ENCODE measurements around the gene CSRP2.
A peak's percentile ranks its signal among the peaks of the same experiment; 100 is the strongest.

CSRP2 gene
- 0.55 to 6.2 (median 1.7) reads per million in 18 experiments for total RNA-seq

DNA sequence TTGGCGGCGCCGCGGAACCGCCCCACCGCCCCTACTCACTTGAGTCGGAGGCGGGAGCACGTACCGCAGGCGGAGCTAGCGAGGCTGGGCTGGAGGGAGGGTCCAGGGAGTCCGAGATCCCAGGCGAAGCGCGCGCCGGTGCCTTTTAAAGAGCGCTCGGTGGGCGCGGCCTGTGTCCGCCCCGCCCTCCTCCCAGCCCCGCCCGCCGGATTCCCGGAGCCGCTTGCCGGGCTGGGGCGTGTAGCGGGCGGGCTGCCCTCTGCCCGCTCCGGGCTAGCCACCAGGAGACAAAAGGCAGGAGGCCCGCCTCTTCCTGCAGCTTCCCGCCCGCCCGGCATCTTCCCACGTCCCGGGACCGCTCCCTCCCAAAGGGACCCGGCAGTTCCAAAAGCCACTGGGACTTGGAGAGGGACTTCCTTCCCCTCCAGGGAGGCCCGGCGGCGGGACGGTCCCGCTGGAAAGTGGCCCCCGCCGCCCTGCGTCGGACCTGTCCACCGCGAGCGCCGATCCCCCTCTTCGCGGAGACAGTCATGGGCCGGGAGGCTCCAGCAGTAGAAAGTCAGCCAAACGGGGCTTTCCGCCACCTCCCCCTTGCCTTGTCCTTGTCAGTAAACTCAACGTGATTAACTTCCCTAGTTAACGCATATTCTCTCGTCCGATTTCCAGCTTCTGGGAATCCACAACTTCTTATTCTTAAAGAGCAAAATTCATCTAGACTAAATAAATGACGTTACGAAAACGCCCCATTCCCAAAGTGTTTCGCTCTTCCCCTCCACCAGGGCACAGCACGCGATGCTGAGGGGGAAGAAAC is at the start of gene CSRP2:
TSS of gene CSRP2 (minus strand) at position 121 of the 811 bp plus-strand sequence. CDS start 12,759 bp downstream, outside the sequence.
- peak; percentile 17 to 59 for DNase-seq

DNA sequence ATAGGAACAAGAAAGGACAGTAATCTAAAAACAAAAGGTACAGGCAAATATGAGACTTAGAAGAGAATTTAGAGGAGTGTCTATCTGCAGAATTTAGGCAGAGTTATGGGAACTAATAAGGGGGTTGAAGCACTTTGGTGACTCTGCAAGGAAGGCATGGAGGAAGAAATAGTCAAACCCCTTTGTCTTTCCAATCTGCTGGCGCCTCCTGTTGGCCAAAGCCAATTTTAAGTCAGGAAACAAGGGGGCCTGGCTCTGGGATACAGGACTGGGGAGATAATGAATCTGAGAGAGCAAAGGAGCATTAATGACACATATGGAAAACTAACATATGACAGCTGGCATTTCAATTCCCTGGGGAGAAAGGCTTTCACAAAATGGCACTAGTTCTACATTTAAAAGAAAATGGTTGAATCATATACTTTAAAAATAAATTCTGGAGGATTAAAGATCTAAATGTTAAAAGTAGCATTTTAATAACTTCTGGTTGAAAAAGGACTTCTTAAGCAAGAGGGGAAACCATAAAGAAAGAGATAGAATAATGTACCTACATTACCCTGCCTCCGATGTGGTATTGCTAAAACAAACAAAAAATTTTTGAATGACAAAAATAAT is 48.5 kb upstream of the CSRP2 start:
- DNase-seq, result peak; percentile 18 to 55

- DNase-seq, result no peak
Observed at GRCh38 chr12:76925135-76925534, 46.3 kb upstream of the CSRP2 start.

DNA sequence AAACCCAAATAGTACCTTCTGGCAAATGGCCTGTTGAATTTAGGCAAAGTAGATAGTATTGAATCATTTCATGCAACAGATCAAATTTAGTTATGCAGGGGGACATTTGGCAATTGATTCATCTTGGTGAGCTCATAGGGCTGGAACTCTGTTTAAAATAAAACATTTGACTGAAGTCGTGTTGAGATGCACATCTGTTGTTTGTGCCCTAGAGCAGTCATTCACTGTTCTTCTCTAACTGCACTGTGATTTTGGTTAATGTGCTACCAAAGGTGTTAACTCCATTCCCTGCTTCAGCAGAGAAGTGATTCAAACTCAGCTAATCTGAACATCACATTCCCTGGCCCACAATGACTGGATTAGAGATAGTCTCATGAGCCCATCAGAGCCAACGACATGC is 44.0 kb upstream of the CSRP2 start:
- DNase-seq, result no peak

DNA sequence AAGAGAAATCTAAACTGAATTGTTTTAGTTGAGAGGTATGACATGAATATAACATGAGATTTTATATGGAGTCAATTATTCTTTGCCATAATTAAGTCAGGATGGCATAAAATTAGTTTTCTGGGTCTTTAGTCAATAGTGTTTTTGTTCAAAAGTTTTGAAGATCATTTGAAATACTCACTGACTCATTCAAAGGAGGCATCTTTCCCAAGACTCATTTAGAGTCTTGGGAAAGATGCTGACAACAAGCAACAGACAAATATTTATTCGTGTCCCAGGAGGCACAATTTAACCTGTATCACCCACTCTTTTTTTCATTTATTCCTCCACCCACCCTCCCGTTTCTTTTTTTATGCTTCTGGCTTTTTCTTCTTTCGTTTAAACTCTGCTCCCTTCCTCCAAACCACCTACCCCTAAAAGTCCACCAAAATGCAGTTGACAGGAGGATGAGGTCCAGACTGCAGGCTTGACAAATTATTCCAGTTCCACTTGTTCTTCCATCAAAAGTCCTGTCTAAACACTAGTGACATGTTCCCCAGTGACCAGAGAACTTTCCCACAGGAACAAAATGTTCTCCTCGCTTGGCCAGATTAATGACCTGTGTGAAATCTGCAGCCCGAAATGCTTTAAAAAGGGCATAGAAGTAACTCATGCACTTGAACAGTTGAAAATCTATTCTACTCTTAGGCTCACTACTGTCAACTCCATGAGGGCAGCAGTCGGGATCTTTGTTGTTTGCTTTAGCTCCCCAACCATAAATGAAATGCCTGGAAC is 43.3 kb upstream of the CSRP2 start:
- no peak for DNase-seq

GRCh38 chr12:76921100-76921471 is 42.3 kb upstream of the CSRP2 start:
- no peak for DNase-seq

GRCh38 chr12:76920172-76921099 is 41.6 kb upstream of the CSRP2 start:
- peak; percentile 11 to 58 for DNase-seq

GRCh38 chr12:76919383-76920171 is 40.8 kb upstream of the CSRP2 start:
- DNase-seq, result no peak

- no peak for DNase-seq
Observed at GRCh38 chr12:76916170-76916540, 37.3 kb upstream of the CSRP2 start.

- DNase-seq, result no peak
Observed at GRCh38 chr12:76915361-76916169, 36.7 kb upstream of the CSRP2 start.

DNA sequence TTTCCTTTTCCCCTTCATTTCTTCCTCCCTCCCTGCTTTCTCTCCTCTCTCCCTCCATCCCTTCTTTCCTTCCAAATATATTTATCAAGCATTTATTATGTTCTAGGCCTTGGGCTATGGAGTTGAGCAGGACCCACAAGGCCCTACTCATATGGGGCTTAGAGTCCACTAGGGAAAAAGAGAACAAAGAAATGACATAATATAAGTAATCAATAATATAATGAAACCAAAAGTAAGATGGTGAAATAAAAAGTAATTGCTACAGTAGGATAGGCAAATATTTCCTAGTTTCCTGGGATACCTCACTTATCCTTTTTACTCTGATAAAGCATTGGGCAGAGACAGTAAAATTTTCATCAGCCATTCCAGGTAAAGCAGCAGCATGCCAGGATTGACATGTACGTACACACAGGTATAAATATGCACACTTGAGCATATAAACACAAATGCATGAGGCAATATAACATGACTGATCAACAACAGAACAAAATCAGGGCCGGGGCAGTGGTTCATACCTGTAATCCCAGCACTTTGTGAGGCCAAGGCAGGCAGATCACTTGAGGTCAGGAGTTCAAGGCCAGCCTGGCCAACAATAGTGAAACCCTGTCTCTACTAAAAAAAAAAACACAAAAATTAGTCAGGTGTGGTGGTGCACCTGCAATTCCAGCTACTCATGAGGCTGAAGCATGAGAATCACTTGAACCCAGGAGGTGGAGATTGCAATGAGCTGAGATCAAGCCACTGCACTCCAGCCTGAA is 35.5 kb upstream of the CSRP2 start:
- no peak for DNase-seq

DNA sequence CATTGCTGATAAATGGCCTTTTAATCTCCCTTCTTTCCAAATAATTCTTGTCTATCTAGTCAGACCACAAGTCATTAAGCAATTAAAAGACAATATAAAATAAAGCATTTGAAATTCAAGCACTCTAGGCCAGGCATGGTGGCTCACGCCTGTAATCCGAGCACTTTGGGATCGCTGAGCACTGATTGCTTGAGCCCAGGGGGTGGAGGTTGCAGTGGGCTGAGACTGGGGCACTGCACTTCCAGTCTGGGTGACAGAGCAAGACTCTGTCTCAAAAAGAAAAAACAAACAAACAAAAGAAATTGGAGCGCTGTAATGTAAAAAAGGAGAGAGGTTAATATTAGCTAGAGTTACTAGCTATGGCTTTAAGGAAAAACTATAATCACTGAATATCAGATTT is 30.5 kb upstream of the CSRP2 start:
- DNase-seq, result no peak

DNA sequence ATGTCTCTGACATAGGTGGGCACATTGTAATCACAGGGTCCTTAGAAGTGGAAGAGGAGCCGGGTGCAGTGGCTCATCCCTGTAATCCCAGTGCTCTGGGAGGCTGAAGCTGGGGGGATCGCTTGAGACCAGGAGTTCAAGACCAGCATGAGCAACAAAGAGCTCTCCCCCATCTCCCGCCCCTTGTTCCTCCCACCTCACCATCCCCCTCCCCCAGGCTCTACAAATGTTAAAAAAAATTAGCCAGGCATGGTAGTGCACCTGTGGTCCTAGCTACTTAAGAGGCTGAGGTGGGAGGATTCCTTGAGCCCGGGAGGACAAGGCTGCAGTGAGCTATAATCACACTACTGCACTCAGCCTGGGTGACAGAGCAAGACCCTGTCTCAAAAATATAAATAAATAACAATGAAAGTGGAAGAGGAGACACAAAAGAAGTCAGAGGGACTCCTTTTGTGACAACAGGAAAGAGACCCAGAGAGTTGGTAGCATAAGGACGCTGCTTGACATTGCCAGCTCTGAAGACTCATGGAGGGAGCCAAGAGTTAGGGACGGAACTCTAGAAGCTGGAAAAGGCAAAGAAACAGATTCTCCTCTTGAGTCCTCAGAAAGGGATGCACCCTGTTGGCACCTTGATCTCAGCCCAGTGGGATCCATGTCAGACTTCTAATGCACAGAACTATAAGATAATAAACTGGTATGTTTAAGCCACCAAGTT is 29.6 kb upstream of the CSRP2 start:
- DNase-seq, result no peak

- DNase-seq, result no peak
Observed at GRCh38 chr12:76901628-76902380, 23.0 kb upstream of the CSRP2 start.

DNA sequence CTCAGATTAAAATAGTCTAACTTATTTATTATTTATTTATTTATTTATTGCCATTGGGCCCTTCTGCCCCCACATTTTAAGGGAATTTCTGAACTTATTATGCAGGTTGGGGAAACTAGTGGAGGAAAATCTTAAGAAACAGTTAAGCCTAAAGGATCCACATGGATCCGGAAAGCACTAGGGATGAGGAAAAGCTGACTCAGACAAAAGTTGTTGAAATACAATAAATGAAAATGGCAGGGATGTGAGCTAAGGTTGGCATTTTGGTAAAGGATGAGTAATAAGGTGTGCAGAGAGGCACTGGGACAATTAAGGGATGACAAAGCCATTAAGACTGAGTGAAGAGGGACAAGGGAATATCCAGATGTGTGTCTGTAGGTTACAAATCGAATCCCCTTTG is 20.7 kb upstream of the CSRP2 start:
- no peak for DNase-seq

DNA sequence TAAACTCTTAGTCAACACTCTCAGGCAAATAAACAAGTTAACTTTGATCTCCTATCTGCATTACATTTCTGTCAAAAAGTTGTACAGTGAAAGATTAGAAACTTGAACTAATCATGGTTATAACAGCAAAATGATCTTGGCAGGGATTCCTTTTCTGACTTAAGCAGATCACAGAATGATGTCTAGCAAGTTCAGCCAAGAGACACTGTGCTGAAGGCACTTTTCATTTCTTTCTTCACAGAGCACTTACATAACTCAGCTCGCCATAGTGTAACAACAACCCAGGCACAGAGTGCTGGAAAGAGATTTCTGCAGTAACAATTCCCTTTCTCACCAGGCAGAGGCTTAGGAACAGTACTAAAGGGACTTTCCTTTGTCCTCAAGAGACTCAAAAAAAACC is 19.6 kb upstream of the CSRP2 start:
- no peak for DNase-seq

DNA sequence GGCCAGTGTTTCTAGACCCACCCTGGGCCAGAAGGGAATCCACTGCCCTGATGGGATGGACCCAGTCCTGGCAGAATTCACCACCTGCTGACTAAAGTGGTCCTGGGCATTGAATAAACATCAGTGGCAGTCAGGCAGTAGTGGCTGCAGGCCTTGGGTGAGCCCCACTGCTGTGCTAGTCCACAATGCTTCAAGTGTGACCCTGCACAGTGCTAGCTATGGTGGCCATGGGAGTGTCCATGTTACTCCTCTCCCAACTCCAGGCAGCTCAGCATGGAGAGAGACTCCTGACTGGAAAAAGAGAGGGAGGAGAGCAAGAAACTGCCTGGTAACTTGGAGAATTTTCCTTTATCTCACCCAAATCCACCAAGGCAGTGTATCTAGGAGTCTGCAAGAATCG is 17.5 kb upstream of the CSRP2 start:
- no peak for DNase-seq

DNA sequence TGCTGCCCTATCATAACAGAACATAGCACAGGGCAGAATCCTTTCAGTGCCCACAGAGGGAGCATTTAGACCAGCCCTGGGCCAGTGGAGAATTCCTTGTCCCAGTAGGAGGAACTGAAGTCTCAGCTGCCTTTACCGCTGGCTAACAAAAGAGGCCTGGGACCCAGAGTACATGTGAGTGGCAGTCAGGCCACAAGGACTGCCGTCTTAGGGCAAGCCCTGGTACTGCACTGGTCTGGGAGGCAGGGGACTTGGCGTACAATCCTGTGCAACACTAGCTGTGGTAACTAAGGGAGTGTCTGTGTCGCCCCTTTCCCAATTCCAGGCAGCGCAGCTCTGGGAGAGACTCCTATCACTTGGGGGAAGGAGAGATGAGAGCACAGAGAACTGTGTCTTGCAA is 17.0 kb upstream of the CSRP2 start:
- no peak for DNase-seq

Data from inflammatory macrophage (primary cell).